KG1 (cell line): Measurements from ENCODE around the gene METTL14.
"Not testable (repeated sequence)": the region's sequence is repeated elsewhere in the genome, so short reads cannot be mapped to it uniquely, and the experiment has no call there.

Source experiments
- DNase-seq: peaks from one replicate; lab custom pipeline; 2025; lab: John Stamatoyannopoulos, UW

Gene METTL14

GRCh38 chr4:118684873-118685811, at the start of gene METTL14:
Gene METTL14, plus strand, starts transcription at chr4:118685392. Its CDS starts 143 bp downstream, at chr4:118685535.
- DNase-seq = peak; percentile 72

DNA sequence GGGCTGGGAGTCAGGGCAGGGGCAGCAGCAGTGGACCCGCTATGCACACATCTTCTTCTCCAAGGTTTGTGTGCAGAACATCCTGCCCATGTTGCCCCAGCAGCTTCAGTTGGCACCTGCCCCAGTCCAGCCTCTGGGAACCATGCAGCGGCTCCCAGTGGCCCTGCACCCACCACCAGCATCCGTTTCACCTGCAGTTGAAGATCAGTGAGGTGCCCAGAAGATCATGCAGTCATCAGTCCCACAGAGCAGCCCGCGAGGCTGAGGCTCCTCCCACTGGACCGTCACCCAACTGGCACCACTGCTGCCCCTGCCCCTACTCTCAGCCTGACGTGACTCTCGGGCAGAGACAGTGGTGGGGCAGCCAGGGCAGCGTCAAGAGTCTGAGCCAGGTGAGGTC, 49.1 kb upstream of the METTL14 start:
- not testable (repeated sequence) for DNase-seq

- DNase-seq = not testable (repeated sequence)
Measured at GRCh38 chr4:118664665-118665064, 20.5 kb upstream of the METTL14 start.

DNA sequence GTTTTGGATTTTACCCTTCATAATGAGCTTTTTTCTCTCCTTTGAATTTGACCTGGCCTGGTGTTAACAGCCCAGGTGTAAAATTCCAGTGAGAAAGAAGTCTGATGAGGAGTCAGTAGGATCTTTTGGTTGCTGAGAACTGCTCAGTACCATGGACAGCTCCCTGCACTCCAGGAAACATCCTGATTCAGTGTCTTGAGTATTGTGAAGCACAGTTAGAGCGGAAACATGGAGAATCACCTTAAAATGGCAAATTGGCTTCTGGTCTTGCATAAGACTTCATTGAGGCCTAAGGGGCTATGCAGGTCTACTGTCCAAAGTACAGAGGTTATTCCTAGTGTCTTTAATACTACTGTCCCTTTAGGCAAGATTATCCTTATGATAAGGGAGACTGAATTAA, 16.0 kb upstream of the METTL14 start:
- DNase-seq = peak; percentile 37

GRCh38 chr4:118670968-118671367, 14.2 kb upstream of the METTL14 start:
- not testable (repeated sequence) for DNase-seq

DNA sequence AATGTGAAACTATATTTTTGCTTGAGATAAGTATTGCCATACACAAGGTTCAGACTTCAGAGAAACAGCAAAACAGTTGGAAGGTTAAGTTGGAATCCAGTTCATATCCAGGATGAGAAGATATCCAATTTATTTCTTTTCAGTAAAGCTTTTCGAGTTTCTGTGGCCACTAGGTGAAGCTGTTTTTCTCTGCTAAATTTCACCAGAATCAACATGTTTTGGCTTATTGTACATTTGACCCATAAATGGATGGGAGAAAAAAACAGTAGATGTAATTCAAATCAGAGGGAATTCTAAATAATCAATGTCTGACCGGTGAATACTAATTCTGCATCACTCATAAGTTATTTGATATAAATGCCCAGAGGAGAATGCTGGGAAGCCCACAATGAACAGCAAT, 9.1 kb upstream of the METTL14 start:
- DNase-seq = no peak

DNA sequence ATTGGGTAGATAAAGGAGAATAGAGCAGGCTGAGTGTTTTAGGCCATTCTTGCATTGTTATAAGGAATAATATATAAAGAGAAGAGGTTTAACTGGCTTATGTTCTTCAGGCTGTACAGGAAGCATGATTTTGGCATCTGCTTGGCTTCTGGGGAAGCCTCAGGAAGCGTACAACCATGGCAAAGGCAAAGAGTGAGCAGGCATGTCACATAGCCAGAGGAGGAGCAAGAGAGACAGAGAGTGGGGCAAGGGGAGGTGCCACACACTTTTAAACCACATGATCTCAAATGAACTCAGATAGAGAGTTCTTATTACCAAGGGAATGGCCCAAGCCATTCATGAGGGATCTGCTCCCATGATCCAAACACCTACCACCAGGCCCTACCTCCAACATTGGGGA, 4.4 kb upstream of the METTL14 start:
- no peak for DNase-seq

DNA sequence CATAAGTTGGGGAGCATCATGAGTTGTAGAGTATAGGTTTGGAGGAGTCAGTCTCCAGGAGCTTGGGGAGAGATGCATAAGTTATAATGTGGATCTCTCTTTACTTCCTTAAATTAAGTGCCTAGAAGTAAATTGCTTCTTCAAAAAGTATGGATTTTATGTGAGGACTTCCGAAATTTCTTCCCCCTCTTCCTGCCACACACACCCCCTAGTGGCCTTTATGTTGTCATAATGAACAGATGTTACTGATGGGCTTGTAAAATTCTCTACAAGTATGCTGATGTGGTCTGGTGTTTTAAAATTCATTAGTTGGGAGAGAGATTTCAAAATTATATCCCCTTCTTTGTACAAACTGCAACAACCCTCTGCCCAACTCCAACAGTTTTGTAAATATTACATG, 2.3 kb upstream of the METTL14 start:
- no peak for DNase-seq

GRCh38 chr4:118683513-118683912, 1.7 kb upstream of the METTL14 start:
- no peak for DNase-seq

DNA sequence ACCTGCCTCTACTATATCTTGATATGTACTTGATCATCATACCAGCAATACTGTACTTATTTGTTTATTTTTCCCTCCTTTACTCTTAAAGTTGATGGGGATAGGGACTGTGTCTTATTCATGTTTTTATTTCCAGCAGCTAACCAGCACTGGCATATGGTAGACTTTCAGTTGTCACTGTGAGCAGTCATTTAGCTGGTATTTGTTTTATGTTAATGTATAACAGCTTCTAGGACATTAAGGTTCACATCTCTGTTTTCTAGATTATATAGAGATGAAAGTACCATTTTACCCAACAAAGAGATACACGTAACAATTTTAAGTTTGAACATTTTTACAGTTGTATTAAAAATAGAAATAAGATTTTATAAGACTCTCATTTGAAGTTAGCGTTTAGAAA, 17.9 kb downstream of the METTL14 start:
- DNase-seq = no peak

GRCh38 chr4:118711052-118711451, 25.9 kb downstream of the METTL14 start:
- DNase-seq = no peak

DNA sequence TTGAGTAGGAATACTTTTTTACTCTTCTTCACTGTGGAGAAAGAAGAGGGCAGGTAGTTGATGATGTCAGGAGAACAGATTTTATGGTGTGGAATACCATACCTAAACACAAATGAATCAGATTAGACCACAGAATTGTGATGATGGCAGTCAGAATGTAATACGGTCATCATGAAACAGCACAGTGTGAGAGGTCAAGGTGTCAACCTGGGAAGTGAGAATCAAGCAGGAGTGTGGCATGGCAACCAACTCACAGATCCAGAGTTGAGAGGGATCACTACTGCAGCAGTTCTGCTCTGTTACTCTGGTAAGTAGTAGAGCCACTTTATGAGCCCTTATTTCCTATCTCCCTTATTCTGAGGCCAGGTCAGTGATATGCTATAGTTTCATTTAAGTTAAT, 27.7 kb downstream of the METTL14 start:
- no peak for DNase-seq

- no peak for DNase-seq
Measured at GRCh38 chr4:118714682-118715081, 29.5 kb downstream of the METTL14 start.

DNA sequence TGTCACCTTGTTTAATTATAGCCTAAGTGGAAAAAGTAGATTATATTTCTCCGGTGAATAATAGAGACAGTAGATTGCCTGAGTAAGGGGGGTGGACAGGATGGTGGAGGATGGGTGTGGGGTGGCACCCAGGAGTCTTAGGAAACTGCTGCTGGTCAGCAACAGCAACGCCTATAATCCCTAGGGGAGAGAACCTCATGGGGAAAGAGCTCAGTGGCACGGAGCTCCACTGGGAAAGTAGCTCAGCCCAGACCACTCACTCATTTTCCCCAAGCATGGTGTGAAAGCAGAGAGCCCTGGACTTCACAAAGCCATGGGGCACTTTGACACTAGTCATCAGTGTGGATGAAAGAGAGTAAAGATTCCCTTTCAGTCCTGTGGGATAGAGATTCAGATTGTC, 31.1 kb downstream of the METTL14 start:
- DNase-seq = no peak

- no peak for DNase-seq
Measured at GRCh38 chr4:118718511-118719170, 33.4 kb downstream of the METTL14 start.

- no peak for DNase-seq
Measured at GRCh38 chr4:118721752-118722151, 36.6 kb downstream of the METTL14 start.

- no peak for DNase-seq
Measured at GRCh38 chr4:118723369-118723768, 38.2 kb downstream of the METTL14 start.

DNA sequence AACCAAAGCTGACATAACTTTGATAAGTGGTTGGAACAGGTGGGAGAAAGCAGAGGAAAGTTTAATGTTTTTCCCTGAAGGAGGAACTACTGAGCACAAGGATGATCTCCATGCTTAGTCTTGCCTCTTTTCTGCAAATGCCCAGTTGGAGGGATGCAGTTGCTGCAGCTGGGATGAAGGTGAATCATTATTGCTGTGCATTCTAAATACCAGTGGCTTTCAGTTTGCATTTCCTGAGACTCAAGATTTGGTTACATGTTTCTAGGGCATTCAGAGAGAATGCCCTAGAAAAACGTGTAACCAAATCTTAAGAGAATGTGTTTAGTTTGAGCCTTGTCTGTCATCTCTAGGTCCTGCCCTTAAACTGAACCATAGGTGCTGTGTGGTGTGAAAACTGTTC, 42.2 kb downstream of the METTL14 start:
- no peak for DNase-seq

GRCh38 chr4:118729287-118730286, 44.4 kb downstream of the METTL14 start:
- DNase-seq = no peak

DNA sequence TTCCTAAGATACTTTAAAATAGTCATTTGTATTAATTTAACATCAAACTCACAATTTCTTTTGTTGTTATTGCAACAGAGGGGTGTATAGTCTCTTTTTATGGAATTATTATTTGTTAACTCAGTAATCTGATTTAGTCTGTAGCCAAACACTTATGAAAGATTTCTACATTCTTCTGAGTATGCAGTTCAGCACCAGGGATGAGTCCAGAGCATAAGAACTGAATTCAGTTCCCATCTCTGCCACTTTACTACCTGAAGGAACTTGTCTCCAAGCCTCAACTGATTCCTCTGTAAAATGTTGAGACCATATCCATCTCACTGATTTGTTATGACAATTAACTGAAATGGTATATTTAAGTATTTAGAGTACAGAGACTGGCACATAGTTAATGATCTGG, 45.5 kb downstream of the METTL14 start:
- DNase-seq = no peak

GRCh38 chr4:118732591-118733330, 47.6 kb downstream of the METTL14 start:
- DNase-seq = no peak
